Measurements from ENCODE around the gene MTO1. TPM values are rescaled to one million over a fixed set of nuclear protein-coding genes. Genes with fewer than 3 reads are reported as not detected.

Gene MTO1
- total and polyA plus RNA-seq, 2 experiments from 2014 or later = 27.7 to 36.7 TPM

DNA sequence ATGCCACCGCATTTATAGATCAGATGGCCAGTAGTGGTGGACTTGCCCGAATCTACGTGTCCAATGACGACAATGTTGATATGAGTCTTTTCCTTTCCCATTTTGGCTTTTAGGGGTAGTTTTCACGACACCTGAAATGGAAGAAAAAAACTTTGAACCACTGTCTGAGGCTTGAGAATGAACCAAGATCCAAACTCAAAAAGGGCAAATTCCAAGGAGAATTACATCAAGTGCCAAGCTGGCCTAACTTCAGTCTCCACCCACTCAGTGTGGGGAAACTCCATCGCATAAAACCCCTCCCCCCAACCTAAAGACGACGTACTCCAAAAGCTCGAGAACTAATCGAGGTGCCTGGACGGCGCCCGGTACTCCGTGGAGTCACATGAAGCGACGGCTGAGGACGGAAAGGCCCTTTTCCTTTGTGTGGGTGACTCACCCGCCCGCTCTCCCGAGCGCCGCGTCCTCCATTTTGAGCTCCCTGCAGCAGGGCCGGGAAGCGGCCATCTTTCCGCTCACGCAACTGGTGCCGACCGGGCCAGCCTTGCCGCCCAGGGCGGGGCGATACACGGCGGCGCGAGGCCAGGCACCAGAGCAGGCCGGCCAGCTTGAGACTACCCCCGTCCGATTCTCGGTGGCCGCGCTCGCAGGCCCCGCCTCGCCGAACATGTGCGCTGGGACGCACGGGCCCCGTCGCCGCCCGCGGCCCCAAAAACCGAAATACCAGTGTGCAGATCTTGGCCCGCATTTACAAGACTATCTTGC, 58.6 kb downstream of the MTO1 start:
- Mint-ChIP-seq H3K36me3 (ENCODE audit: low read depth) (peaks cover 63% of the 10 kb centered on the region), H3K9me3 (peaks cover 34% of the 10 kb centered on the region), H3K4me1 (peaks cover 33% of the 10 kb centered on the region), H3K27ac (peak overlapping the region; percentile 100), H3K27me3 (ENCODE audit: insufficient read depth, low read depth, poor library complexity) (peaks cover 65% of the 10 kb centered on the region), H3K4me3 (peak overlapping the region; percentile 98)
- ATAC-seq = peak; percentile 5
- Histone ChIP-seq H3K9me2 (ENCODE audit: insufficient read depth) (no peaks in the 10 kb centered on the region), H2AFZ (no peak overlapping the region), H3K4me3 (peak overlapping the region; percentile 77), H3K79me2 (replicated peaks; ENCODE audit: insufficient read depth) (peaks cover 49% of the 10 kb centered on the region), H3K4me2 (peak overlapping the region; percentile 93), H4K20me1 (replicated peaks; ENCODE audit: insufficient read depth) (peaks cover 10% of the 10 kb centered on the region; the same call in 1 of the 2 replicates), H3F3A (replicated peaks; ENCODE audit: low read depth) (peaks cover 61% of the 10 kb centered on the region), H3K4me1 (ENCODE audit: insufficient read depth) (peaks cover 16% of the 10 kb centered on the region; the same call in 1 of the 2 replicates), H3K27ac (ENCODE audit: low read depth) (peak overlapping the region; percentile 99), H3K27me3 (ENCODE audit: insufficient read depth) (no peaks in the 10 kb centered on the region), H3K36me3 (ENCODE audit: insufficient read depth) (peaks cover 45% of the 10 kb centered on the region)
- TF ChIP-seq EZH2 (IDR thresholded peaks at IDR 0.05; ENCODE audit: low read depth, unreplicated experiment) (no peak), JUNB (IDR thresholded peaks at IDR 0.05; ENCODE audit: unreplicated experiment) (no peak), EZH2phosphoT487 (IDR thresholded peaks at IDR 0.05; ENCODE audit: unreplicated experiment) (no peak), ZNF331 (CRISPR knock-in tag; IDR thresholded peaks at IDR 0.05; ENCODE audit: low read depth) (no peak), POLR2AphosphoS5 (IDR thresholded peaks at IDR 0.05; ENCODE audit: low read depth) (peak; percentile 47), NANOG (IDR thresholded peaks at IDR 0.05; ENCODE audit: borderline replicate concordance) (no peak), STAT1 (IDR thresholded peaks at IDR 0.05; ENCODE audit: unreplicated experiment) (no peak), ZNF114 (CRISPR knock-in tag; IDR thresholded peaks at IDR 0.05) (no peak), CREB1 (CRISPR knock-in tag; IDR thresholded peaks at IDR 0.05; ENCODE audit: low read depth) (0 out of 2 replicates have a peak, but pooled peaks have one; percentile 10)
- TF ChIP-seq, protein P1, sequence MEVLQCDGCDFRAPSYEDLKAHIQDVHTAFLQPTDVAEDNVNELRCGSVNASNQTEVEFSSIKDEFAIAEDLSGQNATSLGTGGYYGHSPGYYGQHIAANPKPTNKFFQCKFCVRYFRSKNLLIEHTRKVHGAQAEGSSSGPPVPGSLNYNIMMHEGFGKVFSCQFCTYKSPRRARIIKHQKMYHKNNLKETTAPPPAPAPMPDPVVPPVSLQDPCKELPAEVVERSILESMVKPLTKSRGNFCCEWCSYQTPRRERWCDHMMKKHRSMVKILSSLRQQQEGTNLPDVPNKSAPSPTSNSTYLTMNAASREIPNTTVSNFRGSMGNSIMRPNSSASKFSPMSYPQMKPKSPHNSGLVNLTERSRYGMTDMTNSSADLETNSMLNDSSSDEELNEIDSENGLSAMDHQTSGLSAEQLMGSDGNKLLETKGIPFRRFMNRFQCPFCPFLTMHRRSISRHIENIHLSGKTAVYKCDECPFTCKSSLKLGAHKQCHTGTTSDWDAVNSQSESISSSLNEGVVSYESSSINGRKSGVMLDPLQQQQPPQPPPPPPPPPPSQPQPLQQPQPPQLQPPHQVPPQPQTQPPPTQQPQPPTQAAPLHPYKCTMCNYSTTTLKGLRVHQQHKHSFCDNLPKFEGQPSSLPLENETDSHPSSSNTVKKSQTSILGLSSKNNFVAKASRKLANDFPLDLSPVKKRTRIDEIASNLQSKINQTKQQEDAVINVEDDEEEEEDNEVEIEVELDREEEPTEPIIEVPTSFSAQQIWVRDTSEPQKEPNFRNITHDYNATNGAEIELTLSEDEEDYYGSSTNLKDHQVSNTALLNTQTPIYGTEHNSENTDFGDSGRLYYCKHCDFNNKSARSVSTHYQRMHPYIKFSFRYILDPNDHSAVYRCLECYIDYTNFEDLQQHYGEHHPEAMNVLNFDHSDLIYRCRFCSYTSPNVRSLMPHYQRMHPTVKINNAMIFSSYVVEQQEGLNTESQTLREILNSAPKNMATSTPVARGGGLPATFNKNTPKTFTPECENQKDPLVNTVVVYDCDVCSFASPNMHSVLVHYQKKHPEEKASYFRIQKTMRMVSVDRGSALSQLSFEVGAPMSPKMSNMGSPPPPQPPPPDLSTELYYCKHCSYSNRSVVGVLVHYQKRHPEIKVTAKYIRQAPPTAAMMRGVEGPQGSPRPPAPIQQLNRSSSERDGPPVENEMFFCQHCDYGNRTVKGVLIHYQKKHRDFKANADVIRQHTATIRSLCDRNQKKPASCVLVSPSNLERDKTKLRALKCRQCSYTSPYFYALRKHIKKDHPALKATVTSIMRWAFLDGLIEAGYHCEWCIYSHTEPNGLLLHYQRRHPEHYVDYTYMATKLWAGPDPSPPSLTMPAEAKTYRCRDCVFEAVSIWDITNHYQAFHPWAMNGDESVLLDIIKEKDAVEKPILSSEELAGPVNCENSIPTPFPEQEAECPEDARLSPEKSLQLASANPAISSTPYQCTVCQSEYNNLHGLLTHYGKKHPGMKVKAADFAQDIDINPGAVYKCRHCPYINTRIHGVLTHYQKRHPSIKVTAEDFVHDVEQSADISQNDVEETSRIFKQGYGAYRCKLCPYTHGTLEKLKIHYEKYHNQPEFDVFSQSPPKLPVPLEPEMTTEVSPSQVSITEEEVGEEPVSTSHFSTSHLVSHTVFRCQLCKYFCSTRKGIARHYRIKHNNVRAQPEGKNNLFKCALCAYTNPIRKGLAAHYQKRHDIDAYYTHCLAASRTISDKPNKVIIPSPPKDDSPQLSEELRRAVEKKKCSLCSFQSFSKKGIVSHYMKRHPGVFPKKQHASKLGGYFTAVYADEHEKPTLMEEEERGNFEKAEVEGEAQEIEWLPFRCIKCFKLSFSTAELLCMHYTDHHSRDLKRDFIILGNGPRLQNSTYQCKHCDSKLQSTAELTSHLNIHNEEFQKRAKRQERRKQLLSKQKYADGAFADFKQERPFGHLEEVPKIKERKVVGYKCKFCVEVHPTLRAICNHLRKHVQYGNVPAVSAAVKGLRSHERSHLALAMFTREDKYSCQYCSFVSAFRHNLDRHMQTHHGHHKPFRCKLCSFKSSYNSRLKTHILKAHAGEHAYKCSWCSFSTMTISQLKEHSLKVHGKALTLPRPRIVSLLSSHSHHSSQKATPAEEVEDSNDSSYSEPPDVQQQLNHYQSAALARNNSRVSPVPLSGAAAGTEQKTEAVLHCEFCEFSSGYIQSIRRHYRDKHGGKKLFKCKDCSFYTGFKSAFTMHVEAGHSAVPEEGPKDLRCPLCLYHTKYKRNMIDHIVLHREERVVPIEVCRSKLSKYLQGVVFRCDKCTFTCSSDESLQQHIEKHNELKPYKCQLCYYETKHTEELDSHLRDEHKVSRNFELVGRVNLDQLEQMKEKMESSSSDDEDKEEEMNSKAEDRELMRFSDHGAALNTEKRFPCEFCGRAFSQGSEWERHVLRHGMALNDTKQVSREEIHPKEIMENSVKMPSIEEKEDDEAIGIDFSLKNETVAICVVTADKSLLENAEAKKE (CRISPR knock-in tag; IDR thresholded peaks at IDR 0.05) = no peak
- TF ChIP-seq, protein P2, sequence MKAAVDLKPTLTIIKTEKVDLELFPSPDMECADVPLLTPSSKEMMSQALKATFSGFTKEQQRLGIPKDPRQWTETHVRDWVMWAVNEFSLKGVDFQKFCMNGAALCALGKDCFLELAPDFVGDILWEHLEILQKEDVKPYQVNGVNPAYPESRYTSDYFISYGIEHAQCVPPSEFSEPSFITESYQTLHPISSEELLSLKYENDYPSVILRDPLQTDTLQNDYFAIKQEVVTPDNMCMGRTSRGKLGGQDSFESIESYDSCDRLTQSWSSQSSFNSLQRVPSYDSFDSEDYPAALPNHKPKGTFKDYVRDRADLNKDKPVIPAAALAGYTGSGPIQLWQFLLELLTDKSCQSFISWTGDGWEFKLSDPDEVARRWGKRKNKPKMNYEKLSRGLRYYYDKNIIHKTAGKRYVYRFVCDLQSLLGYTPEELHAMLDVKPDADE (IDR thresholded peaks at IDR 0.05) = no peak
- TF ChIP-seq, protein P3, sequence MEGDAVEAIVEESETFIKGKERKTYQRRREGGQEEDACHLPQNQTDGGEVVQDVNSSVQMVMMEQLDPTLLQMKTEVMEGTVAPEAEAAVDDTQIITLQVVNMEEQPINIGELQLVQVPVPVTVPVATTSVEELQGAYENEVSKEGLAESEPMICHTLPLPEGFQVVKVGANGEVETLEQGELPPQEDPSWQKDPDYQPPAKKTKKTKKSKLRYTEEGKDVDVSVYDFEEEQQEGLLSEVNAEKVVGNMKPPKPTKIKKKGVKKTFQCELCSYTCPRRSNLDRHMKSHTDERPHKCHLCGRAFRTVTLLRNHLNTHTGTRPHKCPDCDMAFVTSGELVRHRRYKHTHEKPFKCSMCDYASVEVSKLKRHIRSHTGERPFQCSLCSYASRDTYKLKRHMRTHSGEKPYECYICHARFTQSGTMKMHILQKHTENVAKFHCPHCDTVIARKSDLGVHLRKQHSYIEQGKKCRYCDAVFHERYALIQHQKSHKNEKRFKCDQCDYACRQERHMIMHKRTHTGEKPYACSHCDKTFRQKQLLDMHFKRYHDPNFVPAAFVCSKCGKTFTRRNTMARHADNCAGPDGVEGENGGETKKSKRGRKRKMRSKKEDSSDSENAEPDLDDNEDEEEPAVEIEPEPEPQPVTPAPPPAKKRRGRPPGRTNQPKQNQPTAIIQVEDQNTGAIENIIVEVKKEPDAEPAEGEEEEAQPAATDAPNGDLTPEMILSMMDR (conservative IDR thresholded peaks at IDR 0.05; ENCODE audit: low read depth in 2 of 2) = no peak
- TF ChIP-seq, protein P4, sequence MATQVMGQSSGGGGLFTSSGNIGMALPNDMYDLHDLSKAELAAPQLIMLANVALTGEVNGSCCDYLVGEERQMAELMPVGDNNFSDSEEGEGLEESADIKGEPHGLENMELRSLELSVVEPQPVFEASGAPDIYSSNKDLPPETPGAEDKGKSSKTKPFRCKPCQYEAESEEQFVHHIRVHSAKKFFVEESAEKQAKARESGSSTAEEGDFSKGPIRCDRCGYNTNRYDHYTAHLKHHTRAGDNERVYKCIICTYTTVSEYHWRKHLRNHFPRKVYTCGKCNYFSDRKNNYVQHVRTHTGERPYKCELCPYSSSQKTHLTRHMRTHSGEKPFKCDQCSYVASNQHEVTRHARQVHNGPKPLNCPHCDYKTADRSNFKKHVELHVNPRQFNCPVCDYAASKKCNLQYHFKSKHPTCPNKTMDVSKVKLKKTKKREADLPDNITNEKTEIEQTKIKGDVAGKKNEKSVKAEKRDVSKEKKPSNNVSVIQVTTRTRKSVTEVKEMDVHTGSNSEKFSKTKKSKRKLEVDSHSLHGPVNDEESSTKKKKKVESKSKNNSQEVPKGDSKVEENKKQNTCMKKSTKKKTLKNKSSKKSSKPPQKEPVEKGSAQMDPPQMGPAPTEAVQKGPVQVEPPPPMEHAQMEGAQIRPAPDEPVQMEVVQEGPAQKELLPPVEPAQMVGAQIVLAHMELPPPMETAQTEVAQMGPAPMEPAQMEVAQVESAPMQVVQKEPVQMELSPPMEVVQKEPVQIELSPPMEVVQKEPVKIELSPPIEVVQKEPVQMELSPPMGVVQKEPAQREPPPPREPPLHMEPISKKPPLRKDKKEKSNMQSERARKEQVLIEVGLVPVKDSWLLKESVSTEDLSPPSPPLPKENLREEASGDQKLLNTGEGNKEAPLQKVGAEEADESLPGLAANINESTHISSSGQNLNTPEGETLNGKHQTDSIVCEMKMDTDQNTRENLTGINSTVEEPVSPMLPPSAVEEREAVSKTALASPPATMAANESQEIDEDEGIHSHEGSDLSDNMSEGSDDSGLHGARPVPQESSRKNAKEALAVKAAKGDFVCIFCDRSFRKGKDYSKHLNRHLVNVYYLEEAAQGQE (IDR thresholded peaks at IDR 0.05; ENCODE audit: unreplicated experiment) = no peak
- DNase-seq (ENCODE audit: low spot score) = peak; percentile 57
